ENCODE data around the gene CAPRIN1.

Gene CAPRIN1

GRCh38 chr11:34067383-34068065, 16.0 kb downstream of the CAPRIN1 start:
- no peak for TF ChIP-seq CTCF (IDR thresholded peaks at IDR 0.05)

- no peak for TF ChIP-seq CTCF (IDR thresholded peaks at IDR 0.05)
These were observed 16.6 kb downstream of the CAPRIN1 start for GRCh38 chr11:34068111-34068510.

- TF ChIP-seq CTCF (IDR thresholded peaks at IDR 0.05) = no peak
These were observed 20.5 kb downstream of the CAPRIN1 start for GRCh38 chr11:34072041-34072440.

- TF ChIP-seq CTCF (IDR thresholded peaks at IDR 0.05) = no peak
These were observed 21.3 kb downstream of the CAPRIN1 start for GRCh38 chr11:34072832-34073231.

GRCh38 chr11:34074391-34074790, 22.9 kb downstream of the CAPRIN1 start:
- TF ChIP-seq CTCF (IDR thresholded peaks at IDR 0.05) = no peak

- TF ChIP-seq CTCF (IDR thresholded peaks at IDR 0.05) = no peak
These were observed 23.8 kb downstream of the CAPRIN1 start for GRCh38 chr11:34075178-34075820.

GRCh38 chr11:34080609-34081008, 29.1 kb downstream of the CAPRIN1 start:
- no peak for TF ChIP-seq CTCF (IDR thresholded peaks at IDR 0.05)

Data from LNCAP (cell line).